NCI-H128 (cell line): ENCODE measurements around the gene LPP.

Source experiments
- DNase-seq: peaks from one replicate; lab custom pipeline; 2025; ENCODE audit not compliant: unreplicated experiment; lab: John Stamatoyannopoulos, UW

LPP gene

DNA sequence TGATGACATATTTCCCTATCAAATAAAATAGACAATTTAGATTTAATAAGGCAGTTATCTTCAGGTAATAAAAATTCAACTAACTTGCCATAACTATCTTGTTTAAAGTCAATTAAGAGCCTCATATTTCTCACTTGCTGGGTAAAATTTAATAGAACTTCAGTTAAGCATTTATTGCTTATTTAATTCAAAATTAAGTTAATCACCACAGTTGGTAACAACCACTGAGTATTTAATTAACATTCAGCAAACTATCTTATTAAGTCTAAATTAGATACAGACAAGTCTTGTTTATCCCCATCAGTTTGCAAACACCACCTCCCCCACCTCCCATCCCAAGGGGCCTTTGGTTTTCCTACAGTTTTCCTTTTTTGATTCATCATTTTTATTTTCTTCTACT lies 14.7 kb downstream of the LPP start:
- no peak for DNase-seq

GRCh38 chr3:188169830-188170455 lies 16.0 kb downstream of the LPP start:
- DNase-seq: no peak

GRCh38 chr3:188170461-188171459 lies 16.8 kb downstream of the LPP start:
- no peak for DNase-seq

GRCh38 chr3:188171682-188172467 lies 17.9 kb downstream of the LPP start:
- no peak for DNase-seq

DNA sequence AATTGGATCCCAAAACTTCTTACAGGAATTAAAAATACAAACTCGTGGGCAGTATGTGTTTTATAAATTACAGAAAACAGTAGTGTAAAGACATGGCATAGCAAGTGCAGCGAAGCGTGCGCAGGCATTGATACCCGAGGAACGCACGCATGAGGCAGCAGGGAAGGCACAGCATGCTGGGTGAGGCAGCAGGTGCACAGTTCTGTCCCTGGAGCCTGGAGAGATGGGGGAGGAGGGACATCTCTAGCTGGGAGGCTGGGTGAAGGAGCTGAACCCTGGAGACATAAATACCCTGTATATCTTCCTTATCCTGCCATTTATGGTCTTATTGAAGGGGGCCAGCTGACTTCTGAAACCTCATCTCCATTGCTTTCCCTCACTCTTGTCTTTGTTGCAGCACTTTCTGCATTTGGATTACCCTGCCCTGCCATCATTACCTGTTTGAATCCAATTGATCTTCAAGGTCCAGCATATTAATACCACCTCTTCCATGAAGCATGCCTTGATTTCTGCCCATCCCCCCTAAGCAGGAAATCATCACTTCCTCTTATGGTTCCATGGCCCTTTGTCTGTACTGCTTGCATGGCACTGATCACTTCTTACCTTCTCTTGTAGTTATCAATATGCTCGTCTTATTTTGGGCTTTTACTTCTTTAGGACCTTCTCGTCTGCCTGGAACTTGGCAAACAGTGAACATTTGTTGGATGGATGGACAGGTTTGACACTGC lies 20.5 kb downstream of the LPP start:
- DNase-seq: no peak

GRCh38 chr3:188176476-188176875 lies 22.5 kb downstream of the LPP start:
- no peak for DNase-seq

DNA sequence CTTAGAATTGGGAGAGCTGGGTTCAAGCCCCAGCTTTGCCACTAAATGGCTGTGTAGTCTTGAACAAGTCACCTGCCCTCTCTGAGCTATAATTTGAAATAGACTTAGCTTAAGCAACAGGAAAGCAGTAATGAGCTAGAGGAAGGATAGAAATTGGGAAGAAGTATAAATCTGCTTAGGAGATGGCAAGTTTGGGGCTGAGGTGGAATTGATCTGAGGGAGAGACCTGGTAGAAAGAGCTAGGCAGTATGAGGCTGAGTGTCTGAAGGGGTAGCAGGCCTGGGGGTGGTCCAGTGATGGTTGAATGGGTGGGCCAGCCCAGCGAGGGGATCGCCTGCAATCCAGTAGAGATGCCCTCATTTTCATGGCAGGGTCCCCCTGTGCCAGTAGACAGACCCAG lies 22.9 kb downstream of the LPP start:
- no peak for DNase-seq

- DNase-seq: no peak
These were observed 23.8 kb downstream of the LPP start for GRCh38 chr3:188177721-188178120.

- DNase-seq: no peak
These were observed 24.5 kb downstream of the LPP start for GRCh38 chr3:188178293-188178936.

DNA sequence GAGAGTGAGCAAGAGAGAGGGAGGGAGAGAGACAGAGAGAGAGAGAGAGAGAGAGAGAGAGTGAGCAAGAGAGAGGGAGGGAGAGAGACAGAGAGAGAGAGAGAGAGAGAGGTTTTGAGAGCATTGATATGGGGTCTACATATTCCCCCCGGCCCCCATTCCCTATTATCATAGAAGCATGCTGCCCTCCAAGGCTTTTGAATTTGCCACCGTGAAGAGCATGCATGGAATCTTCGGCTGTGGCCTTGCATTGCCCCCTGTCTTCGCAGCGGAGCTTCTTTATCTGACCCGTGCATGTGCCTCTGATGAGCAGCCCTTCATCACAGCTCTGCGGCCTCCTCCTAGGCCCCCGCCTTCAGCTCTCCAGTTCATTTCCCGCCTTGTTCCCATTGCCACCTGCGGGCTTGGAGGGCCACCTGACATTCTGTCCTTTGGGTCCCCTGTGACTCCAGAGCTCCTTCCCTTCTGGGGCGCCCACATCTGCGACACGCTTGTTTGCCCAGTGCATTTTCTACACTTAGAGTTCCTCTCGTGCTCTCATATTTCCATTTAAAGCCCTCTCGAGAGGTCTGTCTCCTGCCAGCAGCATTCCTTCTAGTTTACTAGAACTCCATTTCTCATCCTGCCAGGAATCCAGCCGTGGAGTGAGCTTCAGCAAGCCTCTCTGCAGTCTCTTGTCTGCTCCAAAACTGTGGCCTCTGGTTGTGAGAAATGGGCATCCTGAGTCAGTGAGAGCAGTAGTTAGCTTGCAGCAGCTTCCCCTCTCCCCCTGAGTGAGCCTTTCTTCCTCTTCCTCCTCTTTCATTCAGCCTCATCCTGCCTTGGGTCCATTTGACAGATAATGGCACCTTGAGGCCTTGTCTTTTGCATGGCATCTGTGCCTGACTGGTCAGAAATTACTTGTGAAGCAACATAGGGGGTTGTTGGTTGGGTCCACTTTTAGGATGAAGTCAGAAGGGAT lies 25.3 kb downstream of the LPP start:
- peak; percentile 74 for DNase-seq

GRCh38 chr3:188180114-188180513 lies 26.2 kb downstream of the LPP start:
- DNase-seq: no peak

DNA sequence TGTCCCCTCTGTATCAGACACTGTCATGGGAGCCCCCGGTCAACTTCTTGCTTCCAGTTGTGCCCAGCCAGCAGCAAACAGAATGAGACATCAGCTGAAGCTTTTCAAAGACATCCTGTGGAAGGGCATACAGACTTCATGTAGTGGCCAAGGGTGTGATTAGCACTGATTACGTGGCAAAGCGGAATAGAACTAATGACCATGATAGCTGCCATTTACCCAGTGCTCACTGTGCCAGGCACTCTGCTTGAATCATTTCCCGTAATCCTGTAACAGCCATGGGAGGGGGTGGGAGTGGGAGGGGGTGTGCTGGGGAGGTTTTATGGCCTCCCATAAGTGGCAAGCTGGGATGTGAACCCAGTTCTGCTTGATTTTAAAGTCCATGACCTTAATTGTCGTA lies 29.5 kb downstream of the LPP start:
- no peak for DNase-seq

GRCh38 chr3:188184160-188184559 lies 30.2 kb downstream of the LPP start:
- DNase-seq: no peak

DNA sequence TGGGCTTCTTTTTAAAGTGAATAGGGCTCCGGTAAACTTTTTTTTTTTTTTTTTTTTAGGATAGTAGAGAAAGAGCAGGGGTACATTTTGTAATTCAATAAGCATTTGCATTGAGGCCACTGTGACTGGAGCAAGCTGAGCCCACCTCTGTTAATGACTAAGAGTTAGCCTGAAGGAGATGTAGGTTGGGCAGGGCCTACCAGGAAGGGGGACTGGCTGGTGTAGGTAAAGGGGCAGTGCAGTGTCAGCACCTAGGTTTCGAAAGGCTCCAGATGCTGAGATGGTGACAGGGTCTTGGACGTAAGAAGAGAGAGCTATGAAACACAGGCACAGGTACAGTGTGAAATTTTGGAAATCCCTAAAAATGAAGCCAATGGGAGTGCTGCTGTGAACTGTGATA lies 30.7 kb downstream of the LPP start:
- no peak for DNase-seq

DNA sequence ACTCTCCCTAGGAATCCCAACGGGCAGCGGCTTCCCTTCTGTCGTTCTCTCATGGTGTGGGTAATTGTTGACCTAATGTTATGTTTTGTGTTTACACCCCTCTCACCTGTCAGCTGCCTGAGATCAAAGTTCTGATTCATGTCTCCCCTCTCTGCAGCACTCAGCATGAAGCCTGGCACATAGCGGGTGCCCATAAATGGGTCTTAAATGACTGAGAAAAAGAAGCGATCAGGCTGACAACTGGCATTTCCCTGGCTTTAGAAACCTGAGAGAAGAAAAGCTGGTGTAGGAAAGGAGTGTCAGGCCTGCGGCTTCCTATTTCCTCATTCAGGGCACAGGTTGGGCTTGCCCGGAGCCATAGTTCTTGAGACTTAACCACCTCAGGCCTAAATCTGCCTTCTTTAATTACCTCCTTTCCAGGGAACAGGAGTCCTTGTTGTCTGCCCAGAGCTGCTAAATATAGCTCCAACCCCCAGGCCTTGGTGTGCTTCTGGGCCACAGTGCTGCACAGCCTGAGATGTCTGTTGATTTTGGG lies 31.8 kb downstream of the LPP start:
- DNase-seq: peak; percentile 28

GRCh38 chr3:188187053-188187452 lies 33.1 kb downstream of the LPP start:
- DNase-seq: no peak

DNA sequence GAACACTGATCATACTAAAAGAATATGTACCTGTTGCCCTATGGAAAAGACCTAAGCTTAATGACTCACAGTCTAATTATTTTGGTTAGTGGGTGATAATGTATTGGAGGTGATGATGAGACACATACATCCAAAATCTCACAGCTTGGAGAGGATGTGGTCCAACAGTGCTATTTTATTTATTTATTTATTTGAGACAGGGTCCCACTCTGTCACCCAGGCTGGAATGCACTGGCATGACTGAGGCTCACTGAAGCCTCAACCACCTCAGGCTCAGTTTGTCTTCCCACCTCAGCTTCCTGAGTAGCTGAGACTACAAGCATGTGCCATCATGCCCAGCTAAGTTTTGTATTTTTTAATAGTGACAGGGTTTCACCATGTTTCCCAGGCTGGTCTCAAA lies 35.0 kb downstream of the LPP start:
- DNase-seq: no peak

- DNase-seq: no peak
These were observed 37.5 kb downstream of the LPP start for GRCh38 chr3:188191460-188191859.

GRCh38 chr3:188192034-188192433 lies 38.1 kb downstream of the LPP start:
- no peak for DNase-seq
